IMR-90 (cell line): ENCODE data around the gene HOXD8. TPM values are rescaled to one million over a fixed set of nuclear protein-coding genes. Genes with fewer than 3 reads are reported as not detected.

Experiments used
- ATAC-seq: fragments of 200-7000 bp; cut with Tn5 transposase; 2 replicates; pipeline ENCODE4 v1.9.1; 2020; ENCODE audit warnings: low read depth, mild to moderate bottlenecking, moderate library complexity
- BruUV-seq: library from RNA; stranded (reverse); fragments of 400-500 nt; replicated peaks from 2 replicates; lab custom pipeline; 2021; lab: Mats Ljungman, UMichigan
- CTCF ChIA-PET: fragments of 300-600 bp; formaldehyde crosslinking; extraction: SDS; loops from one replicate; lab custom pipeline; 2021; ENCODE audit warnings: antibody characterized with exemption; lab: Yijun Ruan, JAX
- POLR2A ChIA-PET: fragments of 300-600 bp; sonication (Branson Sonifier 250); formaldehyde crosslinking; loops from one replicate; lab custom pipeline; 2022; ENCODE audit warnings: antibody characterized with exemption; ENCODE audit not compliant: unreplicated experiment; lab: Charles Lee
- DNase-seq: peaks from one replicate; pipeline ENCODE4 v3.0.0; 2013
- H2AFZ ChIP-seq: replicated peaks from 2 replicates; pipeline ENCODE3; 2013; ENCODE audit warnings: low read length, mild to moderate bottlenecking; ENCODE audit not compliant: poor library complexity
- H2AK5ac ChIP-seq: 2 replicates; pipeline ENCODE4 v1.6.1; 2013; ENCODE audit warnings: low read depth, low read length, inconsistent platforms
- H2AK9ac ChIP-seq: replicated peaks from 2 replicates; pipeline ENCODE3; 2013; ENCODE audit warnings: mild to moderate bottlenecking, low read depth, low read length, moderate library complexity; ENCODE audit not compliant: poor library complexity
- H2BK120ac ChIP-seq: 2 replicates; pipeline ENCODE4 v1.6.1; 2013; ENCODE audit warnings: low read depth, low read length, inconsistent platforms
- H2BK15ac ChIP-seq: 3 replicates; pipeline ENCODE4 v1.6.1; 2013; ENCODE audit warnings: low read depth, low read length, inconsistent platforms
- H2BK20ac ChIP-seq: 2 replicates; pipeline ENCODE4 v1.6.1; 2013; ENCODE audit warnings: low read depth, mild to moderate bottlenecking, inconsistent platforms, low read length, moderate library complexity
- H2BK5ac ChIP-seq: 2 replicates; pipeline ENCODE4 v1.6.1; 2013; ENCODE audit warnings: mild to moderate bottlenecking, low read depth, low read length, inconsistent platforms; ENCODE audit not compliant: poor library complexity, severe bottlenecking
- H3K14ac ChIP-seq: replicated peaks from 2 replicates; pipeline ENCODE4 v1.6.1; 2013; ENCODE audit warnings: low read depth, low read length, inconsistent platforms
- H3K18ac ChIP-seq: 2 replicates; pipeline ENCODE4 v1.6.1; 2013; ENCODE audit warnings: low read depth, low read length, control low read depth
- H3K23ac ChIP-seq: 2 replicates; pipeline ENCODE4 v1.6.1; 2013; ENCODE audit warnings: low read depth, low read length, inconsistent platforms
- H3K27ac ChIP-seq: 2 replicates; pipeline ENCODE4 v1.5.1; 2013; ENCODE audit warnings: mild to moderate bottlenecking, control low read depth, low read length; ENCODE audit not compliant: insufficient read depth
- H3K27me3 ChIP-seq: 2 replicates; pipeline ENCODE4 v1.6.1; 2013; ENCODE audit warnings: low read length; ENCODE audit not compliant: control insufficient read depth, insufficient read depth
- H3K36me3 ChIP-seq: 2 replicates; pipeline ENCODE4 v1.6.1; 2013; ENCODE audit warnings: low read length, mixed read lengths; ENCODE audit not compliant: control insufficient read depth, insufficient read depth
- H3K4ac ChIP-seq: 2 replicates; pipeline ENCODE4 v1.6.1; 2013; ENCODE audit warnings: low read depth, low read length, inconsistent platforms
- H3K4me1 ChIP-seq: 2 replicates; pipeline ENCODE4 v1.6.1; 2013; ENCODE audit warnings: low read length, mixed read lengths; ENCODE audit not compliant: control insufficient read depth, insufficient read depth
- H3K4me2 ChIP-seq: 2 replicates; pipeline ENCODE4 v1.6.1; 2013; ENCODE audit warnings: low read depth, mild to moderate bottlenecking, control low read depth, low read length, moderate library complexity
- H3K4me3 ChIP-seq: 2 replicates; pipeline ENCODE4 v1.5.1; 2013; ENCODE audit warnings: low read depth, mild to moderate bottlenecking, control low read depth, low read length, moderate library complexity; ENCODE audit not compliant: insufficient read depth
- H3K56ac ChIP-seq: 2 replicates; pipeline ENCODE4 v1.6.1; 2013; ENCODE audit warnings: low read length, inconsistent platforms; ENCODE audit not compliant: insufficient read depth; ENCODE audit errors: extremely low read depth
- H3K79me1 ChIP-seq, 2 experiments: 2 replicates each; pipeline ENCODE4 v1.6.1; 2013; ENCODE audit warnings: low read length in 2 of 2, inconsistent platforms in 1 of 2, low read depth in 1 of 2
- H3K9ac ChIP-seq: 2 replicates; pipeline ENCODE4 v1.6.1; 2013; ENCODE audit warnings: low read depth, low read length, control low read depth
- H3K9me1 ChIP-seq: 2 replicates; pipeline ENCODE4 v1.6.1; 2013; ENCODE audit warnings: low read length, inconsistent platforms; ENCODE audit not compliant: insufficient read depth
- H3K9me3 ChIP-seq: 2 replicates; pipeline ENCODE4 v1.6.1; 2013; ENCODE audit warnings: low read length; ENCODE audit not compliant: control insufficient read depth, insufficient read depth
- H4K20me1 ChIP-seq: 2 replicates; pipeline ENCODE4 v1.6.1; 2013; ENCODE audit warnings: low read length, inconsistent platforms; ENCODE audit not compliant: insufficient read depth
- H4K5ac ChIP-seq: 2 replicates; pipeline ENCODE4 v1.6.1; 2013; ENCODE audit warnings: mild to moderate bottlenecking, low read depth, low read length, control low read depth
- H4K8ac ChIP-seq, 2 experiments: 2 replicates each; pipeline ENCODE4 v1.6.1; 2013; ENCODE audit warnings: low read depth in 2 of 2, low read length in 2 of 2, control low read depth in 1 of 2, inconsistent platforms in 1 of 2
- H4K91ac ChIP-seq: 2 replicates; pipeline ENCODE4 v1.6.1; 2013; ENCODE audit warnings: low read depth, low read length, inconsistent platforms; ENCODE audit not compliant: insufficient read depth
- BHLHE40 ChIP-seq: fragments of 150-350 bp; IDR thresholded peaks from 2 replicates; pipeline ENCODE4 v1.6.1; 2016; ENCODE audit warnings: mild to moderate bottlenecking, low read depth, low read length
- CEBPB ChIP-seq: IDR thresholded peaks from 2 replicates; pipeline ENCODE4 v1.6.1; 2012; ENCODE audit warnings: low read depth, low read length, improper control_type of control experiment
- CHD1 ChIP-seq: IDR thresholded peaks from 2 replicates; pipeline ENCODE4 v1.6.1; 2012; ENCODE audit warnings: low read depth, low read length, improper control_type of control experiment
- FOS ChIP-seq: fragments of 150-350 bp; IDR thresholded peaks from 2 replicates; pipeline ENCODE4 v1.6.1; 2016; ENCODE audit warnings: low read depth, low read length
- MAZ ChIP-seq: IDR thresholded peaks from 2 replicates; pipeline ENCODE4 v1.6.1; 2012; ENCODE audit warnings: low read depth, mild to moderate bottlenecking, low read length, improper control_type of control experiment, moderate library complexity, borderline replicate concordance
- MXI1 ChIP-seq: IDR thresholded peaks from 2 replicates; pipeline ENCODE4 v1.6.1; 2012; ENCODE audit warnings: low read depth, mild to moderate bottlenecking, low read length, moderate library complexity, borderline replicate concordance
- NFE2L2 ChIP-seq: fragments of 150-350 bp; IDR thresholded peaks from 2 replicates; pipeline ENCODE4 v1.6.1; 2016; ENCODE audit warnings: low read depth, mild to moderate bottlenecking, low read length
- POLR2A ChIP-seq: IDR thresholded peaks from 2 replicates; pipeline ENCODE4 v1.6.1; 2012; ENCODE audit warnings: mild to moderate bottlenecking, low read depth, low read length
- RCOR1 ChIP-seq: IDR thresholded peaks from 2 replicates; pipeline ENCODE4 v1.6.1; 2012; ENCODE audit warnings: mild to moderate bottlenecking, low read length, improper control_type of control experiment; ENCODE audit not compliant: insufficient replicate concordance
- USF2 ChIP-seq: fragments of 150-350 bp; IDR thresholded peaks from 2 replicates; pipeline ENCODE4 v1.6.1; 2017; ENCODE audit warnings: mild to moderate bottlenecking, antibody characterized with exemption, low read length, low read depth
- WGBS, 2 experiments: methylation state at CpG; one replicate each; pipeline versions ENCODE4 v1.1.5 to v1.1.7; 2013; ENCODE audit warnings: missing lambda C conversion rate in 2 of 2; ENCODE audit not compliant: insufficient read length in 1 of 2; ENCODE audit errors: extremely low coverage in 2 of 2; 5-methylcytosine and 5-hydroxymethylcytosine counted together
- dilution Hi-C: fragments of 300-500 bp; cut with HindIII; formaldehyde crosslinking; loops from one replicate; pipeline ENCODE4 v1.14.3; 2018; ENCODE audit warnings: low sequenced_read_pairs; ENCODE audit not compliant: unreplicated experiment
- in situ Hi-C: fragments of 300-500 bp; cut with MboI; formaldehyde crosslinking; loops from 3 replicates; pipeline ENCODE4 v1.14.3; 2019; ENCODE audit warnings: low sequenced_read_pairs, inconsistent platforms, mixed read lengths
- intact Hi-C: fragments of 100-400 bp; cut with micrococcal nuclease; formaldehyde crosslinking; loops from 2 replicates; pipeline ENCODE4 v1.10.0; 2022
- polyA plus RNA-seq, 3 experiments: library from polyadenylated mRNA; depleted of rRNA; stranded (reverse); fragments of >200 nt; gene quantifications; 2 replicates each; pipeline ENCODE4 v1.2.3, GENCODE V29; 2012; ENCODE audit warnings: low replicate concordance in 1 of 3
- total RNA-seq: library from RNA; depleted of rRNA; stranded (reverse); fragments of >200 nt; gene quantifications from 2 replicates; pipeline ENCODE4 v1.2.3, GENCODE V29; 2012

Gene HOXD8
- total and polyA plus RNA-seq, 2 of the 4 experiments (the other 2 are of a cell fraction): not detected

DNA sequence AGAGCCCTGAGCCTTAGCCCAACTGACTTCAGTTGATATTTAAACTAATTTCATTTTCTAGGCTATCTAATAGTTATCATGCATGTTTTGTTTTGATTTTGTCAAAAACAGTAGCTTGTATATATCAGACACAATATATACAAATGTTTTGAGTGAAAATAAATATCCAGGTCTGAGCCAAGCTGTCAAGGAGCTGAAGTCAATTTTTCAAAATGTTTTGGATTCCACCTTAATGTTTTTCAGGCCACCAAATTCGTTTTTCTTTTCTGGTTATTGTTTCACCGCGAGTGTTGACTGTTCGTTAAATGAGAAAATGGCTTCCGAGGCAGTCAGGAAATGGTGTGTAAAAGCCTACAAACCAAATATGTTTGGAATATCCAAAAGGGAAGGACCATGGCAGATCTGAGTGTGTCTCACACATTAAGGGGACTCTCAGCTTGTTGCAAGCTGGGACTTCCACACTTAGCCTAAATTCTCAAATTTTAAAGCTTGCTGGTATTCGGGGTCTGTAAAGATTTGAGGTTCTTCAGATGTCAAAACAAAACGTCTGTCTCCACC lies 27.1 kb upstream of the HOXD8 start:
- Histone ChIP-seq H2BK5ac (no peak overlapping the region), H3K4me3 (no peak overlapping the region), H4K5ac (no peak overlapping the region), H3K27me3 (peaks cover 97% of the 10 kb centered on the region), H3K23ac (no peak overlapping the region), H2AK9ac (no peak overlapping the region), H2BK20ac (no peak overlapping the region), H3K36me3 (no peaks in the 10 kb centered on the region), H3K4me1 (no peaks in the 10 kb centered on the region), H3K18ac (no peak overlapping the region), H3K9ac (no peak overlapping the region), H2BK120ac (no peak overlapping the region), H3K4ac (no peak overlapping the region), H3K14ac (no peak overlapping the region), H2AK5ac (no peak overlapping the region), H3K27ac (no peak overlapping the region), H4K91ac (no peak overlapping the region), H2BK15ac (no peak overlapping the region), H4K20me1 (no peaks in the 10 kb centered on the region), H3K56ac (no peak overlapping the region), H2AFZ (no peak overlapping the region), H3K4me2 (no peak overlapping the region), H4K8ac (no peak overlapping the region), H3K79me1 (no peaks in the 10 kb centered on the region), H3K9me3 (peaks cover 4% of the 10 kb centered on the region; the same call in 1 of the 2 replicates), H3K9me1 (no peaks in the 10 kb centered on the region)
- 0% methylated on average over 1 of the region's 7 CpGs; no CpG with 5 or more reads in 1 of the 2 experiments for WGBS, 2 experiments
- DNase-seq (no peak), ATAC-seq (no peak)
- in situ Hi-C loops: no loop called here
- dilution Hi-C loops: no loop called here
- no TSS peak for BruUV-seq
- ChIA-PET CTCF (interaction anchor here (1.6 kb wide), 1 partner anchor 452 kb away, joined by 5 read pairs; no protein-coding TSS in a partner anchor), POLR2A (no interaction called here)
- intact Hi-C loops: no loop called here
- TF ChIP-seq MAZ (no peak), MXI1 (no peak), CHD1 (no peak), BHLHE40 (no peak), NFE2L2 (no peak), POLR2A (no peak), FOS (no peak), CEBPB (no peak), USF2 (no peak), RCOR1 (no peak)
